HUES64 (cell line): Measurements from ENCODE around the gene YWHAE.
"Not testable (repeated sequence)": the region's sequence is repeated elsewhere in the genome, so short reads cannot be mapped to it uniquely, and the experiment has no call there.

Source experiments
- H3K27ac ChIP-seq: 2 replicates; pipeline ENCODE4 v1.7.0; 2013; ENCODE audit warnings: low read depth, low read length, inconsistent platforms
- H3K27me3 ChIP-seq: 2 replicates; pipeline ENCODE4 v1.6.1; 2013; ENCODE audit warnings: mild to moderate bottlenecking, low read length; ENCODE audit not compliant: insufficient read depth
- H3K36me3 ChIP-seq: 2 replicates; pipeline ENCODE4 v1.6.1; 2013; ENCODE audit warnings: mild to moderate bottlenecking, low read length; ENCODE audit not compliant: insufficient read depth
- H3K4me1 ChIP-seq: 2 replicates; pipeline ENCODE4 v1.6.1; 2013; ENCODE audit warnings: mild to moderate bottlenecking, low read length, moderate library complexity; ENCODE audit not compliant: insufficient read depth
- H3K4me3 ChIP-seq: 2 replicates; pipeline ENCODE4 v1.5.1; 2013; ENCODE audit warnings: mild to moderate bottlenecking, low read length, moderate library complexity
- H3K9ac ChIP-seq: 2 replicates; pipeline ENCODE4 v1.6.1; 2013; ENCODE audit warnings: mild to moderate bottlenecking, low read depth, low read length
- H3K9me3 ChIP-seq: 2 replicates; pipeline ENCODE4 v1.6.1; 2013; ENCODE audit warnings: low read depth, low read length; ENCODE audit not compliant: insufficient read depth
- WGBS: fragments of 150-250, 120-280 bp; methylation state at CpG from one replicate; pipeline ENCODE4 v1.1.7; 2013; ENCODE audit warnings: missing lambda C conversion rate; 5-methylcytosine and 5-hydroxymethylcytosine counted together

Gene YWHAE

GRCh38 chr17:1412185-1413110 is 12.4 kb upstream of the YWHAE start:
- WGBS, result 92% methylated on average over 26 of the region's 27 CpGs
- Histone ChIP-seq H3K27ac (no peak overlapping the region), H3K4me1 (no peaks in the 10 kb centered on the region), H3K36me3 (no peaks in the 10 kb centered on the region), H3K27me3 (no peaks in the 10 kb centered on the region), H3K9ac (no peak overlapping the region), H3K4me3 (no peak overlapping the region), H3K9me3 (no peaks in the 10 kb centered on the region)

- 94% methylated on average over 3 of the region's 4 CpGs for WGBS
- Histone ChIP-seq H3K27me3 (no peaks in the 10 kb centered on the region), H3K9ac (no peak overlapping the region), H3K4me1 (peaks cover 12% of the 10 kb centered on the region), H3K4me3 (no peak overlapping the region), H3K9me3 (no peaks in the 10 kb centered on the region), H3K27ac (no peak overlapping the region), H3K36me3 (peaks cover 4% of the 10 kb centered on the region; the same call in 1 of the 2 replicates)
Measured at GRCh38 chr17:1402262-1402586, 2.2 kb upstream of the YWHAE start.

GRCh38 chr17:1398931-1399678 is 917 bp downstream of the YWHAE start:
- peak overlapping the region; percentile 81 for H3K4me3 ChIP-seq
- peak overlapping the region; percentile 98 for H3K27ac ChIP-seq
- no peaks in the 10 kb centered on the region for H3K27me3 ChIP-seq
- WGBS, result under 1% methylated on average over 41 of the region's 41 CpGs
- H3K36me3 ChIP-seq, result peaks cover 7% of the 10 kb centered on the region; the same call in 1 of the 2 replicates
- no peaks in the 10 kb centered on the region for H3K9me3 ChIP-seq
- peak overlapping the region; percentile 99 for H3K9ac ChIP-seq
- peaks cover 18% of the 10 kb centered on the region for H3K4me1 ChIP-seq

GRCh38 chr17:1398028-1398427 is 2.0 kb downstream of the YWHAE start:
- no peaks in the 10 kb centered on the region for H3K27me3 ChIP-seq
- H3K4me3 ChIP-seq, result peak overlapping the region; percentile 81
- no peaks in the 10 kb centered on the region for H3K9me3 ChIP-seq
- peaks cover 25% of the 10 kb centered on the region for H3K4me1 ChIP-seq
- H3K27ac ChIP-seq, result no peak overlapping the region
- peaks cover 7% of the 10 kb centered on the region; the same call in 1 of the 2 replicates for H3K36me3 ChIP-seq
- H3K9ac ChIP-seq, result peak overlapping the region; percentile 99
- 0% methylated on average over 1 of the region's 2 CpGs for WGBS

- H3K4me1 ChIP-seq, result peaks cover 38% of the 10 kb centered on the region
- not testable (repeated sequence) for H3K4me3 ChIP-seq, H3K9ac ChIP-seq, H3K27ac ChIP-seq, H3K9me3 ChIP-seq, H3K36me3 ChIP-seq, H3K27me3 ChIP-seq
- WGBS, result 95% methylated on average over 26 of the region's 26 CpGs
Measured at GRCh38 chr17:1395876-1396665, 4.0 kb downstream of the YWHAE start.

GRCh38 chr17:1391577-1391976 is 8.4 kb downstream of the YWHAE start:
- H3K36me3 ChIP-seq, result no peaks in the 10 kb centered on the region; the same call in 1 of the 2 replicates
- 93% methylated on average over 9 of the region's 9 CpGs for WGBS
- no peaks in the 10 kb centered on the region for H3K27me3 ChIP-seq
- H3K9me3 ChIP-seq, result no peaks in the 10 kb centered on the region
- H3K4me3 ChIP-seq, result no peak overlapping the region
- peaks cover 33% of the 10 kb centered on the region for H3K4me1 ChIP-seq
- no peak overlapping the region for H3K9ac ChIP-seq
- no peak overlapping the region for H3K27ac ChIP-seq

GRCh38 chr17:1390432-1391367 is 9.3 kb downstream of the YWHAE start:
- Histone ChIP-seq H3K4me1 (peaks cover 33% of the 10 kb centered on the region), H3K36me3 (no peaks in the 10 kb centered on the region)

GRCh38 chr17:1387490-1388227 is 12.4 kb downstream of the YWHAE start:
- H3K4me1 ChIP-seq, result peaks cover 22% of the 10 kb centered on the region
- not testable (repeated sequence) for H3K9ac ChIP-seq, H3K9me3 ChIP-seq, H3K4me3 ChIP-seq, H3K27ac ChIP-seq, H3K27me3 ChIP-seq, H3K36me3 ChIP-seq
- WGBS, result 80% methylated on average over 22 of the region's 22 CpGs

More at GRCh38 chr17:1390432-1391367, 9.3 kb downstream of the YWHAE start:
- no peak overlapping the region for H3K4me3 ChIP-seq
- WGBS, result 74% methylated on average over 3 of the region's 6 CpGs
- H3K27ac ChIP-seq, result no peak overlapping the region
- no peaks in the 10 kb centered on the region for H3K27me3 ChIP-seq
- H3K9ac ChIP-seq, result no peak overlapping the region
- H3K9me3 ChIP-seq, result no peaks in the 10 kb centered on the region

- WGBS, result 87% methylated on average over 7 of the region's 8 CpGs
- not testable (repeated sequence) for H3K27me3 ChIP-seq, H3K27ac ChIP-seq, H3K9ac ChIP-seq, H3K4me3 ChIP-seq, H3K9me3 ChIP-seq, H3K36me3 ChIP-seq
- peaks cover 15% of the 10 kb centered on the region for H3K4me1 ChIP-seq
Measured at GRCh38 chr17:1386675-1387190, 13.3 kb downstream of the YWHAE start.
